ENCODE results near the gene PAK5. TPM values are rescaled to one million over a fixed set of nuclear protein-coding genes. Genes with fewer than 3 reads are reported as not detected.

PAK5 gene
- total and polyA plus RNA-seq, 2 of the 13 experiments (the other 11 are each of a cell fraction or from before 2014, with no cell fraction given): not detected

- TF ChIP-seq E2F2 (CRISPR knock-in tag; IDR thresholded peaks at IDR 0.05; ENCODE audit: borderline replicate concordance) (no peak), RBM39 (IDR thresholded peaks at IDR 0.05; ENCODE audit: low read depth, low read length, poor library complexity, severe bottlenecking) (no peak), CBX5 (CRISPR knock-in tag; IDR thresholded peaks at IDR 0.05; ENCODE audit: borderline replicate concordance) (no peak), ZNF430 (CRISPR knock-in tag; IDR thresholded peaks at IDR 0.05) (no peak)
Measured at GRCh38 chr20:9600562-9600961, 238.3 kb downstream of the PAK5 start (continued).

- intact Hi-C loops (cut with micrococcal nuclease; ENCODE audit: unreplicated experiment): no loop called here
- FAIRE-seq (no peak), DNase-seq (ENCODE audit: low spot score) (no peak), ATAC-seq (no peak)
- in situ Hi-C loops (cut with HindIII; ENCODE audit: extremely low pct_ligation_motif_present, low pct_unique_long_range_greater_than_20kb): no loop called here
- Histone ChIP-seq H3K9me3 (ENCODE audit: low read length) (no peaks in the 10 kb centered on the region), H4K20me1 (ENCODE audit: insufficient read depth, low read length) (no peaks in the 10 kb centered on the region), H3K79me2 (ENCODE audit: insufficient read depth, low read length) (no peaks in the 10 kb centered on the region), H3K36me3 (replicated peaks in 1 of 2; ENCODE audit: control insufficient read depth in 1 of 2, insufficient read depth in 2 of 2, low read length in 2 of 2) (no peaks in the 10 kb centered on the region), H3K4me1 (ENCODE audit: insufficient read depth, low read length) (peaks cover 8% of the 10 kb centered on the region), H3K4me2 (ENCODE audit: low read depth, low read length) (no peak overlapping the region), H3K4me3 (replicated peaks in 1 of 3; ENCODE audit: insufficient read depth in 1 of 3, low read depth in 2 of 3, low read length in 3 of 3) (no peak overlapping the region), H2AFZ (ENCODE audit: low read length) (no peak overlapping the region), H3K9ac (ENCODE audit: insufficient read depth, low read depth, low read length) (no peak overlapping the region), H3K27ac (ENCODE audit: extremely low read length, insufficient read depth, low read length) (no peak overlapping the region), H3K27me3 (ENCODE audit: control insufficient read depth in 1 of 2, insufficient read depth in 2 of 2, low read length in 2 of 2) (no peaks in the 10 kb centered on the region; a peak in 1 of 5 replicates)
- TF ChIP-seq MTF1 (CRISPR knock-in tag; IDR thresholded peaks at IDR 0.05) (no peak), MNT (IDR thresholded peaks at IDR 0.05) (0 out of 2 replicates have a peak, but pooled peaks have one; percentile 2)
- 16% methylated on average over 4 of the region's 4 CpGs for WGBS (ENCODE audit: low lambda C conversion rate)
- ChIA-PET CTCF (ENCODE audit: low intra/inter-chr PET ratio, low total read pairs) (no interaction called here), POLR2A (no interaction called here)
- no TSS peak for BruUV-seq (replicated peaks)
Measured at GRCh38 chr20:9597547-9597946, 241.3 kb downstream of the PAK5 start.
